ENCODE results near the gene FTCDNL1.

- no peak for TF ChIP-seq POLR2A (IDR thresholded peaks at IDR 0.05)
- TF ChIP-seq CTCF (IDR thresholded peaks at IDR 0.05) = no peak
Measured at GRCh38 chr2:199842631-199843395, 8.2 kb downstream of the FTCDNL1 start.
